ENCODE results near the gene PLD1.

Gene PLD1

GRCh38 chr3:171758109-171758508 is 52.2 kb downstream of the PLD1 start:
- TF ChIP-seq SIN3A (IDR thresholded peaks at IDR 0.05; ENCODE audit: borderline replicate concordance, insufficient read depth, low read length): no peak
- TF ChIP-seq FOXP2 (optimal IDR thresholded peaks at IDR 0.05; ENCODE audit: borderline replicate concordance, extremely low read depth, extremely low read length, insufficient read depth): no peak
- no peak for TF ChIP-seq POLR2AphosphoS5 (IDR thresholded peaks at IDR 0.05; ENCODE audit: low read depth, low read length)
- no peak for TF ChIP-seq REST (IDR thresholded peaks at IDR 0.05; ENCODE audit: insufficient read depth in 1 of 2, low read depth in 2 of 2, low read length in 2 of 2)
- no peak for TF ChIP-seq TAF1 (IDR thresholded peaks at IDR 0.05; ENCODE audit: borderline replicate concordance, insufficient read depth, low read length)

DNA sequence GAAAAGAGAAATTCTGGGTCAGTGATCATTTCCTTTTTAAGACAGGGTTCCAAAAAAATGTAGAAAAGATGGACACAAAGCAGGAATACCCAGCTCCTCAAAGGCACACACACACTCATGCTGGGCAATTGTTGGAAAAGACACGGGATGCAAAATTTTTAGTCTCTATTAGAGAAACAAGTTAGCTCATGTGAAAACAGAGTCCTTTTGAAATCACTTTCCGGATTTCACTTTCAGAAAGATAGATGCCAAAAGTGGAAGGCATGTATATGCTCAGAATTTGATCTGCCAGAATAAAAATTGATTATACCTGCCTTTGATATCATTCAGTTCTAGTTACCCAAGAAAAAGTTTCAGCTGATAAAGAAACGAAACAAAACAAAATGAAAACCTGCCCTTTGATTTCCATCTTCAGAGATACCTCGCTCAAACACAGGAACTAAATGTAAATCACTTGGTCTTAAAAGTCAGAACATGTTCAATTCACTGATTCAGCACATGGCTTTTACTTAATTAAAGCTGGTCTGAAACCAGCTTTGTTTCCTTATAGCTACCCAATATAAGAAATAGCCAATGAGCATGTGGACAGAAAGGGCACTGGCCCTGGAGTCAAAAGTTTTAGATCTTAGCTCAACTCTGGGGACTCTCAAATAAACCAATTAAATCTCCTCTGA is 52.8 kb downstream of the PLD1 start:
- TF ChIP-seq TAF1 (IDR thresholded peaks at IDR 0.05; ENCODE audit: borderline replicate concordance, insufficient read depth, low read length) (no peak), POLR2AphosphoS5 (IDR thresholded peaks at IDR 0.05; ENCODE audit: low read depth, low read length) (no peak), SIN3A (IDR thresholded peaks at IDR 0.05; ENCODE audit: borderline replicate concordance, insufficient read depth, low read length) (no peak), FOXP2 (optimal IDR thresholded peaks at IDR 0.05; ENCODE audit: borderline replicate concordance, extremely low read depth, extremely low read length, insufficient read depth) (no peak), REST (IDR thresholded peaks at IDR 0.05; ENCODE audit: insufficient read depth in 1 of 2, low read depth in 2 of 2, low read length in 2 of 2) (no peak)

DNA sequence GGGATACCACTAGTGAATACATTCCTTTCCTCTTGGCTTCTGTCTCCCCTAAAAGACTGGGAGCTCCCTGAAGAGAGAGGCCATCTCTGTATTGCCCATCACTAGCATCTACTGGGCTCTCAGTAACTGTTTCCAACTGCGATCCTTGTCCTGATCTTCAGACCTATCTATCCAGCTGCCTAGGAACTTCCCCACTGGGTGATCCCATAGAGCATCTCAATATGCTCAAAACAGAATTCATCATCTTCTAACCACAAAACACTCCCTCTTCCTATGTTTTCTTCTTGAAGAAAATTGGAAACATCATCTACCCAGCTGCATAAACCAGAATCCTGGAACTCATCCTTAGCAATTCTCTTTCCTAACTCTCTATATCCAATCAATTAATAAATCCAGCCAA is 54.6 kb downstream of the PLD1 start:
- TF ChIP-seq POLR2AphosphoS5 (IDR thresholded peaks at IDR 0.05; ENCODE audit: low read depth, low read length) (no peak), REST (IDR thresholded peaks at IDR 0.05; ENCODE audit: insufficient read depth in 1 of 2, low read depth in 2 of 2, low read length in 2 of 2) (no peak), TAF1 (IDR thresholded peaks at IDR 0.05; ENCODE audit: borderline replicate concordance, insufficient read depth, low read length) (no peak), FOXP2 (optimal IDR thresholded peaks at IDR 0.05; ENCODE audit: borderline replicate concordance, extremely low read depth, extremely low read length, insufficient read depth) (no peak), SIN3A (IDR thresholded peaks at IDR 0.05; ENCODE audit: borderline replicate concordance, insufficient read depth, low read length) (no peak)

DNA sequence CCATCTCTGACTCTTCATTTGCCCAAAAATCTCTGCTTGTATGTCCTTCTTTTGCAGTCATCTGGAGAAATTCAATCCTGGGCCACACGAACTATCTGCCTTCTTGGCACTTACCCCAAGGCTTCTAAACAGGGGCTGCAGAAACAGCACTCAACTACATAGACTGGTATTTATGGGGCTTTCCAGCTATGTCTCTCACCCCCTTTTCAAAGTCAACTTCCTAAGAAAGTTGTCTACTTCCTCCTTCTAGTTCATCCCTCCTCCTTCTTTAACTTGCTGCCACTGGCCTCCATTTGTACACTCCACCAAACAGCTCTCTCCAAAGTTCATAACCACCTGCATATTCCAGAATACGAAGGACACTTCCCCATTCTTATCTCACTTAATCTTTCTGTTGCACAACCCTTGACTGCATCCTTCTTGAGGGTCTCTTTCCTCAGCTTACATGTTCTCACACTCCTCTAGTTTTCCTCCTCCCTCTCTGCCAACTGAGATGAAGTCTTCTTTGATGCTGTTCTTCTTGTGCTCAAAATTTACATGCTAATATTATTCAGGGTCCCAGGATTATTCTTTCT is 55.2 kb downstream of the PLD1 start:
- TF ChIP-seq SIN3A (IDR thresholded peaks at IDR 0.05; ENCODE audit: borderline replicate concordance, insufficient read depth, low read length) (no peak), FOXP2 (optimal IDR thresholded peaks at IDR 0.05; ENCODE audit: borderline replicate concordance, extremely low read depth, extremely low read length, insufficient read depth) (no peak), TAF1 (IDR thresholded peaks at IDR 0.05; ENCODE audit: borderline replicate concordance, insufficient read depth, low read length) (no peak), POLR2AphosphoS5 (IDR thresholded peaks at IDR 0.05; ENCODE audit: low read depth, low read length) (no peak), REST (IDR thresholded peaks at IDR 0.05; ENCODE audit: insufficient read depth in 1 of 2, low read depth in 2 of 2, low read length in 2 of 2) (no peak)
